H1 (cell line): ENCODE measurements around the gene TRPV2. TPM values are rescaled to one million over a fixed set of nuclear protein-coding genes. Genes with fewer than 3 reads are reported as not detected.

Source experiments
- EP300 ChIP-seq, 2 experiments: IDR thresholded peaks; 1 replicate in 1 of 2; 2 replicates in 1 of 2; pipeline ENCODE4 v1.6.1; 2011 to 2012; ENCODE audit warnings: low read depth in 2 of 2, low read length in 2 of 2, mild to moderate bottlenecking in 2 of 2, borderline replicate concordance in 1 of 2, inconsistent platforms in 1 of 2, moderate library complexity in 1 of 2
- MAFK ChIP-seq: IDR thresholded peaks from 2 replicates; pipeline ENCODE4 v1.6.1; 2012; ENCODE audit warnings: low read depth, mild to moderate bottlenecking, improper control_type of control experiment, low read length
- SIN3A ChIP-seq, 2 experiments: IDR thresholded peaks in 1 of 2; conservative IDR thresholded peaks in 1 of 2; 2 replicates each; pipeline ENCODE4 v1.6.1; 2011 to 2012; ENCODE audit warnings: low read length in 2 of 2, improper control_type of control experiment in 1 of 2, low read depth in 1 of 2, mild to moderate bottlenecking in 1 of 2
- polyA plus RNA-seq, 7 experiments: library from polyadenylated mRNA; depleted of rRNA in 3 of 7; stranded (reverse) in 5 of 7; unstranded in 2 of 7; fragments of >200 nt in 5 of 7; fragments of 200-250 nt in 2 of 7; gene quantifications; 1 replicate in 5 of 7; 2 replicates in 1 of 7; 4 replicates in 1 of 7; pipeline versions ENCODE4 v1.2.1 to v1.2.3, GENCODE V29; 2011 to 2013; ENCODE audit warnings: missing spikeins in 2 of 7, mixed read lengths in 2 of 7
- total RNA-seq: library from RNA; stranded (reverse); fragmentation: NEBNext Ultra II Directional; extraction: Animal tissue kit (Norgen Biotek cat#: 25700); gene quantifications from 2 replicates; pipeline ENCODE4 v1.2.1, GENCODE V29; 2021
- TF ChIP-seq, protein P1 (sequence below): fragments of 300-600 bp; sonication (generic); IDR thresholded peaks from 2 replicates; pipeline ENCODE4 v1.7.1; 2012; ENCODE audit warnings: low read length, moderate library complexity, mild to moderate bottlenecking, inconsistent platforms; ENCODE audit not compliant: insufficient replicate concordance
- TF ChIP-seq, protein P2 (sequence below): IDR thresholded peaks from 2 replicates; pipeline ENCODE4 v1.6.1; 2011; ENCODE audit warnings: low read depth, mild to moderate bottlenecking, low read length; ENCODE audit not compliant: insufficient read depth
- TF ChIP-seq, protein P3 (sequence below): IDR thresholded peaks from 2 replicates; pipeline ENCODE4 v1.6.1; 2011; ENCODE audit warnings: low read length, improper control_type of control experiment

The TRPV2 gene
- total and polyA plus RNA-seq, 2 of the 8 experiments (the other 6 are each of a cell fraction or from before 2014, with no cell fraction given): 1.7 to 2.1 TPM

DNA sequence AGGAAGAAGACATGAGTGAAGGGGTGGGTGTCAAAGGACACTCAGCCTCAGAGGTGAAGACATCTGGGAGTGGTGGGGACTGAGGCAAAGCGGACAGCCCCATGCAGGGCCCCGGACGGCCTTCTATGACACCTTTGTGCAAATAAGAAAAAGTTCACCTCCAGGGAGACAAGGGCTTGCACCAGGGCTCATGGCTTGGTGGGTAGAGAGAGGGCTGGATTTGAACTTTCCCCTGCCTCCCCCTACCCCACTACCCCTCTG, 46.2 kb downstream of the TRPV2 start (continued):
- TF ChIP-seq, protein P1, sequence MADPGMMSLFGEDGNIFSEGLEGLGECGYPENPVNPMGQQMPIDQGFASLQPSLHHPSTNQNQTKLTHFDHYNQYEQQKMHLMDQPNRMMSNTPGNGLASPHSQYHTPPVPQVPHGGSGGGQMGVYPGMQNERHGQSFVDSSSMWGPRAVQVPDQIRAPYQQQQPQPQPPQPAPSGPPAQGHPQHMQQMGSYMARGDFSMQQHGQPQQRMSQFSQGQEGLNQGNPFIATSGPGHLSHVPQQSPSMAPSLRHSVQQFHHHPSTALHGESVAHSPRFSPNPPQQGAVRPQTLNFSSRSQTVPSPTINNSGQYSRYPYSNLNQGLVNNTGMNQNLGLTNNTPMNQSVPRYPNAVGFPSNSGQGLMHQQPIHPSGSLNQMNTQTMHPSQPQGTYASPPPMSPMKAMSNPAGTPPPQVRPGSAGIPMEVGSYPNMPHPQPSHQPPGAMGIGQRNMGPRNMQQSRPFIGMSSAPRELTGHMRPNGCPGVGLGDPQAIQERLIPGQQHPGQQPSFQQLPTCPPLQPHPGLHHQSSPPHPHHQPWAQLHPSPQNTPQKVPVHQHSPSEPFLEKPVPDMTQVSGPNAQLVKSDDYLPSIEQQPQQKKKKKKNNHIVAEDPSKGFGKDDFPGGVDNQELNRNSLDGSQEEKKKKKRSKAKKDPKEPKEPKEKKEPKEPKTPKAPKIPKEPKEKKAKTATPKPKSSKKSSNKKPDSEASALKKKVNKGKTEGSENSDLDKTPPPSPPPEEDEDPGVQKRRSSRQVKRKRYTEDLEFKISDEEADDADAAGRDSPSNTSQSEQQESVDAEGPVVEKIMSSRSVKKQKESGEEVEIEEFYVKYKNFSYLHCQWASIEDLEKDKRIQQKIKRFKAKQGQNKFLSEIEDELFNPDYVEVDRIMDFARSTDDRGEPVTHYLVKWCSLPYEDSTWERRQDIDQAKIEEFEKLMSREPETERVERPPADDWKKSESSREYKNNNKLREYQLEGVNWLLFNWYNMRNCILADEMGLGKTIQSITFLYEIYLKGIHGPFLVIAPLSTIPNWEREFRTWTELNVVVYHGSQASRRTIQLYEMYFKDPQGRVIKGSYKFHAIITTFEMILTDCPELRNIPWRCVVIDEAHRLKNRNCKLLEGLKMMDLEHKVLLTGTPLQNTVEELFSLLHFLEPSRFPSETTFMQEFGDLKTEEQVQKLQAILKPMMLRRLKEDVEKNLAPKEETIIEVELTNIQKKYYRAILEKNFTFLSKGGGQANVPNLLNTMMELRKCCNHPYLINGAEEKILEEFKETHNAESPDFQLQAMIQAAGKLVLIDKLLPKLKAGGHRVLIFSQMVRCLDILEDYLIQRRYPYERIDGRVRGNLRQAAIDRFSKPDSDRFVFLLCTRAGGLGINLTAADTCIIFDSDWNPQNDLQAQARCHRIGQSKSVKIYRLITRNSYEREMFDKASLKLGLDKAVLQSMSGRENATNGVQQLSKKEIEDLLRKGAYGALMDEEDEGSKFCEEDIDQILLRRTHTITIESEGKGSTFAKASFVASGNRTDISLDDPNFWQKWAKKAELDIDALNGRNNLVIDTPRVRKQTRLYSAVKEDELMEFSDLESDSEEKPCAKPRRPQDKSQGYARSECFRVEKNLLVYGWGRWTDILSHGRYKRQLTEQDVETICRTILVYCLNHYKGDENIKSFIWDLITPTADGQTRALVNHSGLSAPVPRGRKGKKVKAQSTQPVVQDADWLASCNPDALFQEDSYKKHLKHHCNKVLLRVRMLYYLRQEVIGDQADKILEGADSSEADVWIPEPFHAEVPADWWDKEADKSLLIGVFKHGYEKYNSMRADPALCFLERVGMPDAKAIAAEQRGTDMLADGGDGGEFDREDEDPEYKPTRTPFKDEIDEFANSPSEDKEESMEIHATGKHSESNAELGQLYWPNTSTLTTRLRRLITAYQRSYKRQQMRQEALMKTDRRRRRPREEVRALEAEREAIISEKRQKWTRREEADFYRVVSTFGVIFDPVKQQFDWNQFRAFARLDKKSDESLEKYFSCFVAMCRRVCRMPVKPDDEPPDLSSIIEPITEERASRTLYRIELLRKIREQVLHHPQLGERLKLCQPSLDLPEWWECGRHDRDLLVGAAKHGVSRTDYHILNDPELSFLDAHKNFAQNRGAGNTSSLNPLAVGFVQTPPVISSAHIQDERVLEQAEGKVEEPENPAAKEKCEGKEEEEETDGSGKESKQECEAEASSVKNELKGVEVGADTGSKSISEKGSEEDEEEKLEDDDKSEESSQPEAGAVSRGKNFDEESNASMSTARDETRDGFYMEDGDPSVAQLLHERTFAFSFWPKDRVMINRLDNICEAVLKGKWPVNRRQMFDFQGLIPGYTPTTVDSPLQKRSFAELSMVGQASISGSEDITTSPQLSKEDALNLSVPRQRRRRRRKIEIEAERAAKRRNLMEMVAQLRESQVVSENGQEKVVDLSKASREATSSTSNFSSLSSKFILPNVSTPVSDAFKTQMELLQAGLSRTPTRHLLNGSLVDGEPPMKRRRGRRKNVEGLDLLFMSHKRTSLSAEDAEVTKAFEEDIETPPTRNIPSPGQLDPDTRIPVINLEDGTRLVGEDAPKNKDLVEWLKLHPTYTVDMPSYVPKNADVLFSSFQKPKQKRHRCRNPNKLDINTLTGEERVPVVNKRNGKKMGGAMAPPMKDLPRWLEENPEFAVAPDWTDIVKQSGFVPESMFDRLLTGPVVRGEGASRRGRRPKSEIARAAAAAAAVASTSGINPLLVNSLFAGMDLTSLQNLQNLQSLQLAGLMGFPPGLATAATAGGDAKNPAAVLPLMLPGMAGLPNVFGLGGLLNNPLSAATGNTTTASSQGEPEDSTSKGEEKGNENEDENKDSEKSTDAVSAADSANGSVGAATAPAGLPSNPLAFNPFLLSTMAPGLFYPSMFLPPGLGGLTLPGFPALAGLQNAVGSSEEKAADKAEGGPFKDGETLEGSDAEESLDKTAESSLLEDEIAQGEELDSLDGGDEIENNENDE: no peak
- TF ChIP-seq, protein P2, sequence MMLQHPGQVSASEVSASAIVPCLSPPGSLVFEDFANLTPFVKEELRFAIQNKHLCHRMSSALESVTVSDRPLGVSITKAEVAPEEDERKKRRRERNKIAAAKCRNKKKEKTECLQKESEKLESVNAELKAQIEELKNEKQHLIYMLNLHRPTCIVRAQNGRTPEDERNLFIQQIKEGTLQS: no peak
- TF ChIP-seq MAFK (no peak), SIN3A (conservative IDR thresholded peaks at IDR 0.05 in 1 of 2, IDR thresholded peaks at IDR 0.05 in 1 of 2; ENCODE audit: low read depth in 1 of 2, low read length in 2 of 2) (no peak), EP300 (IDR thresholded peaks at IDR 0.05; ENCODE audit: borderline replicate concordance in 1 of 2, low read depth in 2 of 2, low read length in 2 of 2) (no peak)
- TF ChIP-seq, protein P3, sequence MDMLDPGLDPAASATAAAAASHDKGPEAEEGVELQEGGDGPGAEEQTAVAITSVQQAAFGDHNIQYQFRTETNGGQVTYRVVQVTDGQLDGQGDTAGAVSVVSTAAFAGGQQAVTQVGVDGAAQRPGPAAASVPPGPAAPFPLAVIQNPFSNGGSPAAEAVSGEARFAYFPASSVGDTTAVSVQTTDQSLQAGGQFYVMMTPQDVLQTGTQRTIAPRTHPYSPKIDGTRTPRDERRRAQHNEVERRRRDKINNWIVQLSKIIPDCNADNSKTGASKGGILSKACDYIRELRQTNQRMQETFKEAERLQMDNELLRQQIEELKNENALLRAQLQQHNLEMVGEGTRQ: no peak
